Liver (tissue), 9 donors: Measurements from ENCODE around the gene GALE. TPM values are rescaled to one million over a fixed set of nuclear protein-coding genes. Genes with fewer than 3 reads are reported as not detected.

Experiments used
- DNase-seq: peaks from one replicate; pipeline ENCODE4 v3.0.0-alpha.2; 2017; ENCODE audit warnings: low spot score
- H3K27ac ChIP-seq, 2 donors: one replicate each; pipeline ENCODE4 v1.7.0; 2013; ENCODE audit warnings: inconsistent platforms in 2 of 2, low read length in 2 of 2, control low read depth in 1 of 2, low read depth in 1 of 2, mild to moderate bottlenecking in 1 of 2
- H3K27me3 ChIP-seq, 4 donors: one replicate each; pipeline versions ENCODE4 v1.6.1 to v1.7.0; 2013; ENCODE audit warnings: low read length in 3 of 4, inconsistent platforms in 1 of 4, mild to moderate bottlenecking in 1 of 4, moderate library complexity in 1 of 4; ENCODE audit not compliant: control insufficient read depth in 4 of 4, insufficient read depth in 4 of 4
- H3K36me3 ChIP-seq, 4 donors: one replicate each; pipeline versions ENCODE4 v1.6.1 to v1.7.0; 2013; ENCODE audit warnings: low read length in 3 of 4, mild to moderate bottlenecking in 3 of 4, low read depth in 1 of 4, moderate library complexity in 1 of 4; ENCODE audit not compliant: control insufficient read depth in 4 of 4, insufficient read depth in 3 of 4
- H3K4me1 ChIP-seq, 4 donors: one replicate each; pipeline versions ENCODE4 v1.6.1 to v1.7.0; 2013; ENCODE audit warnings: low read length in 3 of 4, mild to moderate bottlenecking in 3 of 4, moderate library complexity in 1 of 4; ENCODE audit not compliant: control insufficient read depth in 4 of 4, insufficient read depth in 4 of 4
- H3K4me3 ChIP-seq, 3 donors: one replicate each; pipeline versions ENCODE4 v1.6.1 to v1.7.0; 2013; ENCODE audit warnings: low read length in 3 of 3, control low read depth in 1 of 3, low read depth in 1 of 3, mild to moderate bottlenecking in 1 of 3
- H3K9ac ChIP-seq, 2 donors: one replicate each; pipeline ENCODE4 v1.7.0; 2013; ENCODE audit warnings: low read length in 2 of 2, mild to moderate bottlenecking in 2 of 2, moderate library complexity in 2 of 2, control low read depth in 1 of 2, low read depth in 1 of 2
- H3K9me3 ChIP-seq, 4 donors: one replicate each; pipeline versions ENCODE4 v1.6.1 to v1.7.0; 2013; ENCODE audit warnings: low read length in 3 of 4; ENCODE audit not compliant: control insufficient read depth in 4 of 4
- CTCF ChIP-seq: fragments of 150-350 bp; IDR thresholded peaks from 2 replicates; pipeline ENCODE4 v1.5.1; 2017; ENCODE audit warnings: improper control_type of control experiment, low read depth, low read length; ENCODE audit not compliant: missing input control
- FOXA1 ChIP-seq: IDR thresholded peaks from 2 replicates; pipeline ENCODE4 v1.6.1; 2016; ENCODE audit warnings: antibody characterized with exemption
- GABPA ChIP-seq, 2 donors: IDR thresholded peaks in 1 of 2; conservative IDR thresholded peaks in 1 of 2; 2 replicates each; pipeline ENCODE4 v1.6.1; 2016; ENCODE audit warnings: antibody characterized with exemption in 2 of 2, mild to moderate bottlenecking in 1 of 2, moderate library complexity in 1 of 2
- HNF4A ChIP-seq, 2 donors: conservative IDR thresholded peaks; 2 replicates each; pipeline ENCODE4 v1.6.1; 2016; ENCODE audit warnings: antibody characterized with exemption in 2 of 2, mild to moderate bottlenecking in 2 of 2
- HNF4G ChIP-seq: IDR thresholded peaks from 2 replicates; pipeline ENCODE4 v1.6.1; 2016; ENCODE audit warnings: antibody characterized with exemption
- JUND ChIP-seq, 2 donors: IDR thresholded peaks; 2 replicates each; pipeline ENCODE4 v1.6.1; 2016; ENCODE audit warnings: antibody characterized with exemption in 2 of 2
- MAX ChIP-seq: IDR thresholded peaks from 2 replicates; pipeline ENCODE4 v1.6.1; 2016; ENCODE audit warnings: antibody characterized with exemption
- NR2F2 ChIP-seq: IDR thresholded peaks from 2 replicates; pipeline ENCODE4 v1.6.1; 2016; ENCODE audit warnings: antibody characterized with exemption
- REST ChIP-seq: IDR thresholded peaks from 2 replicates; pipeline ENCODE4 v1.6.1; 2016; ENCODE audit warnings: antibody characterized with exemption, mild to moderate bottlenecking
- RXRA ChIP-seq, 2 donors: IDR thresholded peaks; 2 replicates each; pipeline ENCODE4 v1.6.1; 2017 to 2018; ENCODE audit warnings: antibody characterized with exemption in 2 of 2, mild to moderate bottlenecking in 1 of 2
- SP1 ChIP-seq: IDR thresholded peaks from 2 replicates; pipeline ENCODE4 v1.6.1; 2018; ENCODE audit warnings: antibody characterized with exemption, mild to moderate bottlenecking
- YY1 ChIP-seq: IDR thresholded peaks from 2 replicates; pipeline ENCODE4 v1.6.1; 2016; ENCODE audit warnings: antibody characterized with exemption, mild to moderate bottlenecking
- WGBS: extraction: QIAGEN DNeasy Blood & Tissue Kit; methylation state at CpG from one replicate; pipeline ENCODE4 v1.1.7; 2013; 5-methylcytosine and 5-hydroxymethylcytosine counted together
- polyA plus RNA-seq, 2 donors: library from polyadenylated mRNA; stranded (reverse) in 1 of 2; unstranded in 1 of 2; fragments of 200-250 nt in 1 of 2; fragments of >200 nt in 1 of 2; fragmentation: Nextera tagmentation in 1 of 2; extraction: Ambion mirVana in 1 of 2; gene quantifications; one replicate each; pipeline versions ENCODE4 v1.2.1 to v1.2.3, GENCODE V29; 2013 to 2015
- total RNA-seq, 2 donors: library from RNA; depleted of rRNA; stranded (reverse); fragments of >200 nt; gene quantifications; one replicate each; pipeline ENCODE4 v1.2.3, GENCODE V29; 2014
- donor health status: healthy.
- donor health status: healthy.
- donor health status: healthy.
- donor health status: healthy.
- donor health status: healthy.

GALE gene
- total and polyA plus RNA-seq, 4 donors = 22.9 to 43.4 (median 38.7) TPM

GRCh38 chr1:23816906-23817305 lies 16.4 kb upstream of the GALE start (continued):
- TF ChIP-seq REST (no peak), SP1 (no peak)

- 97% methylated on average over 3 of the region's 3 CpGs for WGBS
- no peak for TF ChIP-seq HNF4A (conservative IDR thresholded peaks at IDR 0.05)
- TF ChIP-seq HNF4G = no peak
- TF ChIP-seq JUND (IDR thresholded peaks at IDR 0.05) = no peak
- Histone ChIP-seq H3K9me3 (no peaks in the 10 kb centered on the region), H3K9ac (no peak overlapping the region), H3K27me3 (no peaks in the 10 kb centered on the region), H3K36me3 (peaks cover 9 to 59% (median 49%) of the 10 kb centered on the region in 4 donors), H3K4me3 (no peak overlapping the region), H3K27ac (no peak overlapping the region), H3K4me1 (peaks cover 0 to 3% (median 1%) of the 10 kb centered on the region in 4 donors)
- no peak for DNase-seq
These were observed 15.8 kb upstream of the GALE start for GRCh38 chr1:23816361-23816760.

GRCh38 chr1:23814016-23814415 lies 13.5 kb upstream of the GALE start:
- no peak overlapping the region for H3K27ac ChIP-seq
- no peaks in the 10 kb centered on the region for H3K9me3 ChIP-seq
- peaks cover 0 to 20% (median 16%) of the 10 kb centered on the region in 4 donors for H3K4me1 ChIP-seq
- no peak overlapping the region for H3K4me3 ChIP-seq
- 96% methylated on average over 4 of the region's 4 CpGs for WGBS
- DNase-seq = no peak
- no peaks in the 10 kb centered on the region for H3K27me3 ChIP-seq
- TF ChIP-seq HNF4G = no peak
- TF ChIP-seq YY1 = no peak
- TF ChIP-seq JUND (IDR thresholded peaks at IDR 0.05) = no peak
- TF ChIP-seq FOXA1 = no peak
- no peak for TF ChIP-seq SP1
- TF ChIP-seq CTCF = no peak
- TF ChIP-seq MAX = no peak
- TF ChIP-seq RXRA (IDR thresholded peaks at IDR 0.05) = no peak
- TF ChIP-seq GABPA (IDR thresholded peaks at IDR 0.05 in 1 of 2, conservative IDR thresholded peaks at IDR 0.05 in 1 of 2) = no peak
- TF ChIP-seq NR2F2 = no peak
- no peak for TF ChIP-seq HNF4A (conservative IDR thresholded peaks at IDR 0.05)
- H3K36me3 ChIP-seq = peaks cover 9 to 50% (median 46%) of the 10 kb centered on the region in 4 donors
- no peak overlapping the region for H3K9ac ChIP-seq
